Astrocyte of the cerebellum (primary cell): Measurements from ENCODE around the gene ASIC2.

Experiments
- DNase-seq: peaks from one replicate; pipeline ENCODE4 v3.0.0-alpha.2; 2011; ENCODE audit warnings: low read depth
- H3K4me3 ChIP-seq: 2 replicates; pipeline ENCODE4 v1.5.1; 2011; ENCODE audit warnings: mild to moderate bottlenecking, low read depth, low read length, moderate library complexity
- CTCF ChIP-seq: IDR thresholded peaks from 2 replicates; pipeline ENCODE4 v1.5.1; 2012; ENCODE audit warnings: low read length, low read depth, moderate library complexity, mild to moderate bottlenecking; ENCODE audit errors: missing control alignments
- in situ Hi-C: cut with HindIII; loops from 2 replicates; pipeline ENCODE4 v1.10.0; 2017; ENCODE audit warnings: low sequenced_read_pairs

Gene ASIC2

DNA sequence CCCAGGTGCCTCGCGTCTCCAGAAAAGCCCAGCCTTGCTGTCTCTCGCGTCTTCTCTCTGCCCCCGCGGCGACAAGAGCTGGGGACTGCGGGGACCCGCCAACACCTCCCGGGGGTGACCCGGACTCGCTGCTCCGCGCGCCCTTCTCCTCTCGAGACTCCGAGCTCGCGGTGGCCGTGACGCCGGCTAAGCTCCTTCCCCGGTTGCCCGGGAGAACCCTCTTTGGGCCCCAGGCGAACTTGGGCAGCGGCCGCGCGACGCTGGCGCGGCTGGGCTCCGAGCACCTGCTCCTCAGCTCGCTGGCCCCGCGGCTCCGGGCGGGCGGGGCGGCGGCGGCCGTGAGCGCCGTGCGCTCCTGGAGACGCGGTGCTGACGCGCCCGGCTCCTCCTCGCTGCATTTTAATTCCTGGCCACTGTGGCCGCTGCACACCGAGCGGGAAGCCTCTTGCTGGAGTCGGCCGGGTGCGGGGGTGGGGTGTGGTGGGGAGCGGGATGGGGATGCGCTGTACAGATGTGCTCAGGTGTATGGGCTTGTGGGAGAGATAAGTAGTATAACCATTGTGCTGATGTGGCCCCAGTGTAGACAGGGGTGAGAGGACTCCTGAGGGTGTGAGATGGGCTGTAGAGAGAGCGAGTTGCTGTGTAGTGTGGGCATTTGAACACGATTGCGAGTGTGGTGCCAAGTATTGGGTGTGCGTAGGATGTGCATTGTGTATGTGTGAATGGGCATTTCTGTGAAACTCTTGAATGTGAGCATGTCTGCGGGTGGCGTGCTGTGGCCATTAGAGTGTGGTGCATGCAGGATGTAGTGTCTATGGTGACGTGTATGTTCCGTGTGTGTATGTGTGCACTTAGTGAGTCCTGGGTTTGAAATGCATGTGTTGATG lies at the start of gene ASIC2:
Gene ASIC2, minus strand, starts transcription at position 315 of the 887 bp plus-strand sequence.
- peak within 1 kb of the TSS; percentile 34 for H3K4me3 ChIP-seq
- in situ Hi-C loops: loop anchor here (10.0 kb wide), 1 partner anchor 278 kb away; no protein-coding TSS in a partner anchor

DNA sequence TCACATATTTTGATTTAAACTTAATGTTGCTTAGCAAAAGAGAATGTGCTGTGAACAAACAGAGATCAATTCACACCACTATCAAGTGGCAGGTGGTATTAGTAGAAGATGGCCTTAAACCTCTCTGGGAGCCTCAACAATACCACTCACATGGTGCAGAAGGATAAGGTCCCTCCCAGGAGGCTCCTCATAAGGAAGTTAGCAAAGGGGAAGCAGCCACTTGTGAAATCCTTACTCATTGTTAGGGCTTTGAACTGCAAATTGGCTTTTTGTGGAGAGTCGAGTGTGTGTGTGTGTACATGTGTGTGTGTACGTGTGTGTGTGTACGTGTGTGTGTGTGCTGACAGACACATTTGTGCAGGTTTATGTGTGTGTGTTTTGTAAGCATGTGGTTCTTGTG lies 48.9 kb upstream of the ASIC2 start:
- DNase-seq: no peak
- TF ChIP-seq CTCF: no peak
- H3K4me3 ChIP-seq: no peak overlapping the region
- in situ Hi-C loops: no loop called here

More for the DNA sequence above, at the start of gene ASIC2:
- TF ChIP-seq CTCF: no peak
- no peak for DNase-seq

GRCh38 chr17:33338242-33338641 lies 45.1 kb upstream of the ASIC2 start:
- H3K4me3 ChIP-seq: no peak overlapping the region
- in situ Hi-C loops: no loop called here
- TF ChIP-seq CTCF: no peak
- no peak for DNase-seq

DNA sequence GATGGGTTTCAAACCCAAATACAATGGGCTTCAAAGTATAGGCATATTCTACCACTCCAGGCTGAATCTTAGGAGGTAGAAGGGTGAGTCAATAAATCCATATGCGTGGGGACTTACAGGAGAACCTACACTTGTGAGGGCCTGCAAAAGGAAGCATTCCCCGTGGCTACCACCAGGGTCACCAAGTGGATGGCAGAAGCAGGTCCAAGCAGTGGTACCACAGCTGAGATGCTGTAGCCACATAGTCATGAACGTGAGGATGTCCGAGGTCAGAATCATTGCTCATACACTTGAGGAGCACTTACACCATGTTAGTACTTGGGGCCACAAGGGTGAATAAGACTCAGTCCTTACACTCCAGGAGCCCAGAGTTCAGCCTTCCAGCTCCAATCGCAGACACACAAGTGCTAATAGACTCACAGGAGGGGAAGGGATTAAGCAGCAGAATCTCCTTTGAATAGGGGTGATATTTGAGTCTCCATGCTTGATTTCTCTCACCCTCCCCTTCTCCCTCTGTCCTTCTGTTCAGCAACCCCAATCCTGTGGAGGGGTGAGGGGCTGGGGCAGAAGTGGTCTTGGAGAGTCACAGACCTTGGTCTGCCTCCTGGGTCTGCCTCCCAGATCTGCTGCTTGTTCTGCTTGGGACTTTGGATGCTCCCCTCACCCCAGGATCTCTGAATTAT lies 42.5 kb upstream of the ASIC2 start:
- in situ Hi-C loops: no loop called here
- no peak for TF ChIP-seq CTCF
- H3K4me3 ChIP-seq: no peak overlapping the region
- no peak for DNase-seq

DNA sequence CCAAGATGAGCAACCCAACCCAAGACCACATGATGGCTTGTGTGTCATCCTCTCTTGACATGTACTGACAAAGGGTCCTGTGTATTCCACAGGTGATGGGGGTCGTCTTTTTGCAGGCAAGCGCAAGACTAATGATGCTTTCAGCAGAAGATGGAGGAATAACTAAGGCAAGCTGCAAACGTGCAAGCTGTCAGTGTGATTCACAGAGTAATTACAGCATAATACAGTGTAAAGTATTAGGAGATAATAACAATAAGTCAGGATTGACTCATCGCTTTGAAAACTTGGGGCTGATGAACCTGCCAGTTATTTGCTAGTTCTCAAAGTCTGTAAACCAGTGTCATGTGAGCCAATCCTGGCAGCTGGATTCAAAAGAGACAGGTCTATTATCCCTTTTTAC lies 41.6 kb upstream of the ASIC2 start:
- H3K4me3 ChIP-seq: no peak overlapping the region
- in situ Hi-C loops: no loop called here
- no peak for TF ChIP-seq CTCF
- no peak for DNase-seq

DNA sequence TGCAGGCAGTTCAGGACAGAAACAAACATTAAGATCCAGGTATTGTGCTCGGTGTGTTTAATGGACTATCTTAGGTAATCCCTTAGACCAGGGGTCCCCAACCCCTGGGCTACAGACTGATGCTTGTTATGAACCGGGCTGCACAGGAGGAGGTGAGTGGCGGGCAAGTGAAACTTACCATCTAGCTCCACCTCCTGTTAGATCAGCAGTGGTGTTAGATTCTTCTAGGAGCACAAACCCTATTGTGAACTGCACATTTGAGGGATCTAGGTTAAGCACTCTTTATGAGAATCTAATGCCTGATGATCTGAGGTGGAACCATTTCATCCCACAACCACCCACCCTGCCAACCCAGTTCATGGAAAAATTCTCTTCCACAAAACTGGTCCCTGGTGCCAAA lies 37.8 kb upstream of the ASIC2 start:
- no peak overlapping the region for H3K4me3 ChIP-seq
- no peak for TF ChIP-seq CTCF
- in situ Hi-C loops: no loop called here
- DNase-seq: no peak
